ENCODE data around the gene SLC66A1. TPM values are rescaled to one million over a fixed set of nuclear protein-coding genes. Genes with fewer than 3 reads are reported as not detected.

SLC66A1 gene
- total RNA-seq, 1 experiment from 2014 or later = 14.1 TPM

- H3K4me1 Mint-ChIP-seq = no peaks in the 10 kb centered on the region
- ATAC-seq (no peak), DNase-seq (ENCODE audit: low spot score) (no peak)
- no peaks in the 10 kb centered on the region for H3K9me3 Mint-ChIP-seq
- TF ChIP-seq, protein P1, sequence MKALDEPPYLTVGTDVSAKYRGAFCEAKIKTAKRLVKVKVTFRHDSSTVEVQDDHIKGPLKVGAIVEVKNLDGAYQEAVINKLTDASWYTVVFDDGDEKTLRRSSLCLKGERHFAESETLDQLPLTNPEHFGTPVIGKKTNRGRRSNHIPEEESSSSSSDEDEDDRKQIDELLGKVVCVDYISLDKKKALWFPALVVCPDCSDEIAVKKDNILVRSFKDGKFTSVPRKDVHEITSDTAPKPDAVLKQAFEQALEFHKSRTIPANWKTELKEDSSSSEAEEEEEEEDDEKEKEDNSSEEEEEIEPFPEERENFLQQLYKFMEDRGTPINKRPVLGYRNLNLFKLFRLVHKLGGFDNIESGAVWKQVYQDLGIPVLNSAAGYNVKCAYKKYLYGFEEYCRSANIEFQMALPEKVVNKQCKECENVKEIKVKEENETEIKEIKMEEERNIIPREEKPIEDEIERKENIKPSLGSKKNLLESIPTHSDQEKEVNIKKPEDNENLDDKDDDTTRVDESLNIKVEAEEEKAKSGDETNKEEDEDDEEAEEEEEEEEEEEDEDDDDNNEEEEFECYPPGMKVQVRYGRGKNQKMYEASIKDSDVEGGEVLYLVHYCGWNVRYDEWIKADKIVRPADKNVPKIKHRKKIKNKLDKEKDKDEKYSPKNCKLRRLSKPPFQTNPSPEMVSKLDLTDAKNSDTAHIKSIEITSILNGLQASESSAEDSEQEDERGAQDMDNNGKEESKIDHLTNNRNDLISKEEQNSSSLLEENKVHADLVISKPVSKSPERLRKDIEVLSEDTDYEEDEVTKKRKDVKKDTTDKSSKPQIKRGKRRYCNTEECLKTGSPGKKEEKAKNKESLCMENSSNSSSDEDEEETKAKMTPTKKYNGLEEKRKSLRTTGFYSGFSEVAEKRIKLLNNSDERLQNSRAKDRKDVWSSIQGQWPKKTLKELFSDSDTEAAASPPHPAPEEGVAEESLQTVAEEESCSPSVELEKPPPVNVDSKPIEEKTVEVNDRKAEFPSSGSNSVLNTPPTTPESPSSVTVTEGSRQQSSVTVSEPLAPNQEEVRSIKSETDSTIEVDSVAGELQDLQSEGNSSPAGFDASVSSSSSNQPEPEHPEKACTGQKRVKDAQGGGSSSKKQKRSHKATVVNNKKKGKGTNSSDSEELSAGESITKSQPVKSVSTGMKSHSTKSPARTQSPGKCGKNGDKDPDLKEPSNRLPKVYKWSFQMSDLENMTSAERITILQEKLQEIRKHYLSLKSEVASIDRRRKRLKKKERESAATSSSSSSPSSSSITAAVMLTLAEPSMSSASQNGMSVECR (CRISPR knock-in tag; IDR thresholded peaks at IDR 0.05; ENCODE audit: borderline replicate concordance) = no peak
- no peak for TF ChIP-seq ATF2 (CRISPR knock-in tag; IDR thresholded peaks at IDR 0.05; ENCODE audit: borderline replicate concordance, low read depth)
- TF ChIP-seq, protein P2, sequence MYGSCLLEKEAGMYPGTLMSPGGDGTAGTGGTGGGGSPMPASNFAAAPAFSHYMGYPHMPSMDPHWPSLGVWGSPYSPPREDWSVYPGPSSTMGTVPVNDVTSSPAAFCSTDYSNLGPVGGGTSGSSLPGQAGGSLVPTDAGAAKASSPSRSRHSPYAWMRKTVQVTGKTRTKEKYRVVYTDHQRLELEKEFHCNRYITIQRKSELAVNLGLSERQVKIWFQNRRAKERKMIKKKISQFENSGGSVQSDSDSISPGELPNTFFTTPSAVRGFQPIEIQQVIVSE (CRISPR knock-in tag; IDR thresholded peaks at IDR 0.05; ENCODE audit: borderline replicate concordance) = no peak
- TF ChIP-seq CREB1 (CRISPR knock-in tag; IDR thresholded peaks at IDR 0.05) = no peak
- no peak for TF ChIP-seq HMGA2 (CRISPR knock-in tag; IDR thresholded peaks at IDR 0.05)
- no peak for TF ChIP-seq MXD4 (CRISPR knock-in tag; IDR thresholded peaks at IDR 0.05; ENCODE audit: borderline replicate concordance)
- TF ChIP-seq TEAD4 (CRISPR knock-in tag; IDR thresholded peaks at IDR 0.05) = no peak
- TF ChIP-seq ZSCAN18 (CRISPR knock-in tag; IDR thresholded peaks at IDR 0.05) = no peak
- TF ChIP-seq ATF1 (CRISPR knock-in tag; IDR thresholded peaks at IDR 0.05) = no peak
- no peak for TF ChIP-seq ZNF232 (CRISPR knock-in tag; IDR thresholded peaks at IDR 0.05)
- TF ChIP-seq, protein P3, sequence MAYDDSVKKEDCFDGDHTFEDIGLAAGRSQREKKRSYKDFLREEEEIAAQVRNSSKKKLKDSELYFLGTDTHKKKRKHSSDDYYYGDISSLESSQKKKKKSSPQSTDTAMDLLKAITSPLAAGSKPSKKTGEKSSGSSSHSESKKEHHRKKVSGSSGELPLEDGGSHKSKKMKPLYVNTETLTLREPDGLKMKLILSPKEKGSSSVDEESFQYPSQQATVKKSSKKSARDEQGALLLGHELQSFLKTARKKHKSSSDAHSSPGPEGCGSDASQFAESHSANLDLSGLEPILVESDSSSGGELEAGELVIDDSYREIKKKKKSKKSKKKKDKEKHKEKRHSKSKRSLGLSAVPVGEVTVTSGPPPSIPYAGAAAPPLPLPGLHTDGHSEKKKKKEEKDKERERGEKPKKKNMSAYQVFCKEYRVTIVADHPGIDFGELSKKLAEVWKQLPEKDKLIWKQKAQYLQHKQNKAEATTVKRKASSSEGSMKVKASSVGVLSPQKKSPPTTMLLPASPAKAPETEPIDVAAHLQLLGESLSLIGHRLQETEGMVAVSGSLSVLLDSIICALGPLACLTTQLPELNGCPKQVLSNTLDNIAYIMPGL (CRISPR knock-in tag; IDR thresholded peaks at IDR 0.05) = no peak
- TF ChIP-seq ELF4 (CRISPR knock-in tag; IDR thresholded peaks at IDR 0.05; ENCODE audit: low read depth) = no peak
- no peak for TF ChIP-seq TP53 (CRISPR knock-in tag; IDR thresholded peaks at IDR 0.05)
- ChIA-PET POLR2A (no interaction called here), CTCF (interaction anchor here (1.1 kb wide), 1 partner anchor 324 kb away, joined by 4 read pairs; no protein-coding TSS in a partner anchor)
- peak overlapping the region; percentile 86 for H3K27ac Mint-ChIP-seq
- H3K36me3 Mint-ChIP-seq = peaks cover 6% of the 10 kb centered on the region; the same call in 1 of the 2 replicates
- no peak overlapping the region for H3K4me3 Mint-ChIP-seq
- H3K27me3 Mint-ChIP-seq (ENCODE audit: low read depth) = no peaks in the 10 kb centered on the region
These were observed 17.5 kb downstream of the SLC66A1 start for GRCh38 chr1:19329611-19330010.

- CTCF ChIA-PET = interaction anchor here (0.6 to 1.6 kb wide), 5 partner anchors 232 to 385 kb away, joined by 3 to 8 read pairs (median 4); no protein-coding TSS in a partner anchor
- H3K27ac Mint-ChIP-seq = no peak overlapping the region
- POLR2A ChIA-PET = no interaction called here
- DNase-seq (ENCODE audit: low spot score) (no peak), ATAC-seq (no peak)
- H3K4me1 Mint-ChIP-seq = no peaks in the 10 kb centered on the region
- no peak overlapping the region for H3K4me3 Mint-ChIP-seq
- no peaks in the 10 kb centered on the region for H3K27me3 Mint-ChIP-seq (ENCODE audit: low read depth)
- peaks cover 6% of the 10 kb centered on the region; the same call in 1 of the 2 replicates for H3K36me3 Mint-ChIP-seq
- no peaks in the 10 kb centered on the region for H3K9me3 Mint-ChIP-seq
- TF ChIP-seq NFYB (CRISPR knock-in tag; conservative IDR thresholded peaks at IDR 0.05; ENCODE audit: low read depth) = no peak
- TF ChIP-seq ZBTB21 (CRISPR knock-in tag; IDR thresholded peaks at IDR 0.05; ENCODE audit: borderline replicate concordance) = no peak
- TF ChIP-seq SOX15 (CRISPR knock-in tag; IDR thresholded peaks at IDR 0.05) = no peak
- TF ChIP-seq CBFB (CRISPR knock-in tag; IDR thresholded peaks at IDR 0.05; ENCODE audit: low read depth) = no peak
- TF ChIP-seq, protein P4, sequence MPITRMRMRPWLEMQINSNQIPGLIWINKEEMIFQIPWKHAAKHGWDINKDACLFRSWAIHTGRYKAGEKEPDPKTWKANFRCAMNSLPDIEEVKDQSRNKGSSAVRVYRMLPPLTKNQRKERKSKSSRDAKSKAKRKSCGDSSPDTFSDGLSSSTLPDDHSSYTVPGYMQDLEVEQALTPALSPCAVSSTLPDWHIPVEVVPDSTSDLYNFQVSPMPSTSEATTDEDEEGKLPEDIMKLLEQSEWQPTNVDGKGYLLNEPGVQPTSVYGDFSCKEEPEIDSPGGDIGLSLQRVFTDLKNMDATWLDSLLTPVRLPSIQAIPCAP (CRISPR knock-in tag; IDR thresholded peaks at IDR 0.05) = no peak
- TF ChIP-seq, protein P5, sequence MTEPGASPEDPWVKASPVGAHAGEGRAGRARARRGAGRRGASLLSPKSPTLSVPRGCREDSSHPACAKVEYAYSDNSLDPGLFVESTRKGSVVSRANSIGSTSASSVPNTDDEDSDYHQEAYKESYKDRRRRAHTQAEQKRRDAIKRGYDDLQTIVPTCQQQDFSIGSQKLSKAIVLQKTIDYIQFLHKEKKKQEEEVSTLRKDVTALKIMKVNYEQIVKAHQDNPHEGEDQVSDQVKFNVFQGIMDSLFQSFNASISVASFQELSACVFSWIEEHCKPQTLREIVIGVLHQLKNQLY (CRISPR knock-in tag; IDR thresholded peaks at IDR 0.05) = no peak
- TF ChIP-seq, protein P6, sequence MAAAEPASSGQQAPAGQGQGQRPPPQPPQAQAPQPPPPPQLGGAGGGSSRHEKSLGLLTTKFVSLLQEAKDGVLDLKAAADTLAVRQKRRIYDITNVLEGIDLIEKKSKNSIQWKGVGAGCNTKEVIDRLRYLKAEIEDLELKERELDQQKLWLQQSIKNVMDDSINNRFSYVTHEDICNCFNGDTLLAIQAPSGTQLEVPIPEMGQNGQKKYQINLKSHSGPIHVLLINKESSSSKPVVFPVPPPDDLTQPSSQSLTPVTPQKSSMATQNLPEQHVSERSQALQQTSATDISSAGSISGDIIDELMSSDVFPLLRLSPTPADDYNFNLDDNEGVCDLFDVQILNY (CRISPR knock-in tag; IDR thresholded peaks at IDR 0.05) = no peak
- TF ChIP-seq EMX1 (CRISPR knock-in tag; IDR thresholded peaks at IDR 0.05) = no peak
- TF ChIP-seq ZNF121 (CRISPR knock-in tag; IDR thresholded peaks at IDR 0.05) = no peak
These were observed 18.5 kb downstream of the SLC66A1 start for GRCh38 chr1:19330449-19331135.

All from WTC11 (cell line).